ENCODE measurements around the gene SAPCD2.

The SAPCD2 gene

GRCh38 chr9:137082925-137083290, 12.6 kb upstream of the SAPCD2 start:
- TF ChIP-seq, protein P1, sequence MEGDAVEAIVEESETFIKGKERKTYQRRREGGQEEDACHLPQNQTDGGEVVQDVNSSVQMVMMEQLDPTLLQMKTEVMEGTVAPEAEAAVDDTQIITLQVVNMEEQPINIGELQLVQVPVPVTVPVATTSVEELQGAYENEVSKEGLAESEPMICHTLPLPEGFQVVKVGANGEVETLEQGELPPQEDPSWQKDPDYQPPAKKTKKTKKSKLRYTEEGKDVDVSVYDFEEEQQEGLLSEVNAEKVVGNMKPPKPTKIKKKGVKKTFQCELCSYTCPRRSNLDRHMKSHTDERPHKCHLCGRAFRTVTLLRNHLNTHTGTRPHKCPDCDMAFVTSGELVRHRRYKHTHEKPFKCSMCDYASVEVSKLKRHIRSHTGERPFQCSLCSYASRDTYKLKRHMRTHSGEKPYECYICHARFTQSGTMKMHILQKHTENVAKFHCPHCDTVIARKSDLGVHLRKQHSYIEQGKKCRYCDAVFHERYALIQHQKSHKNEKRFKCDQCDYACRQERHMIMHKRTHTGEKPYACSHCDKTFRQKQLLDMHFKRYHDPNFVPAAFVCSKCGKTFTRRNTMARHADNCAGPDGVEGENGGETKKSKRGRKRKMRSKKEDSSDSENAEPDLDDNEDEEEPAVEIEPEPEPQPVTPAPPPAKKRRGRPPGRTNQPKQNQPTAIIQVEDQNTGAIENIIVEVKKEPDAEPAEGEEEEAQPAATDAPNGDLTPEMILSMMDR (IDR thresholded peaks at IDR 0.05; ENCODE audit: low read depth, low read length, missing control alignments), result no peak
- no peak overlapping the region for H3K4me3 ChIP-seq (ENCODE audit: low read depth, low read length)
- peak overlapping the region; percentile 71 for H3K27ac ChIP-seq
- H3K27me3 ChIP-seq (replicated peaks), result no peaks in the 10 kb centered on the region
- DNase-seq, result no peak
- in situ Hi-C loops (cut with HindIII; ENCODE audit: low pct_ligation_motif_present, low sequenced_read_pairs), result no loop called here
- H3K36me3 ChIP-seq (replicated peaks), result no peaks in the 10 kb centered on the region

DNA sequence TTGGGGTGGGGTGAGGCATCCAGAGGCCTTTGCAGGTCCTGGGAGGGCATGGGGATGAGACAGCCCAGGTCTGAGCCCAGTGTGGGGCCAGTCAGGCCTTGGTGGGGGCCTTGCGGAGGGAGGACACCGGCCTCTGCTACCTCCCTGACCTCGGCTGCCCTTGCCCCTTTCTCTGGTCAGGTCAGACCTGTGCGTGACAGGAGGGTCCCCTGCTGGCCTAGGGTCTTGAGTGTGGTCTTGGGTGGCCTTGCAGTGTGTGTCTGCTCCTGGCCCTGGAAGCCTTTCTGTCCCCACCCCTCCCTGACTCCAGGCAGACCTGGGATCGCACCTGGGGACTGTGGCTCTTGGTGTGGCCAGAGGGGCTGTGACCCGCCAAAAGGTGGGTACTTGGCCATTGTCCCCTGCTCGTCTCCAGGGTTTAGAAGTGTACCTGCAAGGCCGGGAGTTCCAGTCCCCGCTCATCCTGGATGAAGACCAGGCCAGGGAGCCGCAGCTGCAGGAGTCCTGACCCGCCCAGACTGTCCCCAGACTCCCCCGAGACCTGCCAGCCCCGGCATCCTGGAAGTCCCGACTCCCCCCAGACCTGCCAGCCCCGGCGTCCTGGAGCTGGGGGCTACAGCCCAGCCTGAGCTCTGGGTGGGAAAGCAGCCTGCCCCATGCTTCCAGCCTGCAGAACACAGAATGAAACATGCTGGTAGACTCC, 12.0 kb upstream of the SAPCD2 start:
- H3K36me3 ChIP-seq (replicated peaks), result no peaks in the 10 kb centered on the region
- no peak for DNase-seq
- H3K4me3 ChIP-seq (ENCODE audit: low read depth, low read length), result no peak overlapping the region
- H3K27ac ChIP-seq, result no peak overlapping the region
- in situ Hi-C loops (cut with HindIII; ENCODE audit: low pct_ligation_motif_present, low sequenced_read_pairs), result no loop called here
- TF ChIP-seq, protein P1 (IDR thresholded peaks at IDR 0.05; ENCODE audit: low read depth, low read length, missing control alignments), result no peak
- H3K27me3 ChIP-seq (replicated peaks), result no peaks in the 10 kb centered on the region

DNA sequence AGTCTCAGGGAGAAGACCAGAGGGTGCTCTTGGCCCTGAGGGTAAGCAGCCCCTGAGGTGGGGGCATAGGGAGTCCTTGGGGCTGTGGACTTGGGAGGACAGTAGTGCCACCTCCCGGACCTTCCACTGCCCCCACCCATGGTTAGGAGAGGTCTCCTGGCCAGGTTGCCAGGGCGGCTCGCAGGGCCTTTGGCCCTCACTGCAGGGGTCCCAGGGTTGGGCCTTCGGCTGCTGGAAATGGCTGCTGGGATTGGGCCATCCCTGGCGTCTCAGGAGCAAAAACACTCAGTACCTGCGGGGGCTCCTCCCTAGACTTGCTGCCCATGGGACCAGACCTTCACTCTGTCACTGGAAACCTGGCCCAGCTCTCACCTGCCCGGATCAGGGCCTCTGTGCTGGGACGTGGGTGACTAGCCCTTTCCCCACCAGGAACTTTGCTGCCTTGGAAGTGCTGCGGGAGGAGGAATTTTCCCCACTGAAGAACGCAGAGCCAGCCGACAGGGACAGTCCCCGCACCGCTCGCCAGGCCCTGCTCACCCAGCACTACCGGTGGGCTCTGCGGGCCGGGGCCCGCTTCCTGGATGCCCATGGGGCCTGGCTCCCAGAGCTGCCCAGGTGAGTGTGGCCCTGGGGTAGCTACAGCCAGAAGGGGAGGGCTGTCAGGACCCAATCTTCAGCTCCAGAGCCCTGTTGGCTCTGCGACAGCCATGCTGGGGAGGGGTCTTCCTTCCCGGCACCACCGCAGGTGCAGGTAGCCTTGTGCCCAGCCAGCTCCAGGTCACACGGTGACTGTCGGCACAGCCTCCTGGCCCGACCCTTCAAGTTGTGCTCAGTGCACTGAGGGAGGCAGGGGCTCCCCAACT, 10.1 kb upstream of the SAPCD2 start:
- TF ChIP-seq, protein P1 (IDR thresholded peaks at IDR 0.05; ENCODE audit: low read depth, low read length, missing control alignments), result no peak
- in situ Hi-C loops (cut with HindIII; ENCODE audit: low pct_ligation_motif_present, low sequenced_read_pairs), result no loop called here
- H3K4me3 ChIP-seq (ENCODE audit: low read depth, low read length), result no peak overlapping the region
- no peaks in the 10 kb centered on the region for H3K27me3 ChIP-seq (replicated peaks)
- DNase-seq, result no peak
- no peaks in the 10 kb centered on the region for H3K36me3 ChIP-seq (replicated peaks)
- H3K27ac ChIP-seq, result no peak overlapping the region

DNA sequence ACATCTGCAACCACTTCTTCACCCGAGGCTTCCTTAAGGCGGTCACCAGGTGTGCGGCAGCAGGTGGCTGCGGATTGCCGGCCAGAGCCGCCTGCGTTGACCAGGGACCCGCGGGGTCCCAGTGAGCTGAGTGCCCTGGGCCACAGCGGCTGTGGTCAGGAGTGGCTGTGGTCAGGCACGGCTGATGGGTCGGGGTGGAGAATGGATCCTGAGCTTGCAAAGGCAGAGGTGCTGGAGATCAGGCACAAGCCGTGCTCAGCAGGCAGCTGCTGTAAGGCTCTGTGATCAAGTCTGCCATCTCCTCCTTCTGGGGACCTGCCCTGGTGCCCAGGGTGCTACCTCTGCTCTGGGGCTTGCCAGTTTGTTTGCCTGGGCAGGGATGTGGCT, 9.0 kb upstream of the SAPCD2 start:
- TF ChIP-seq, protein P1 (IDR thresholded peaks at IDR 0.05; ENCODE audit: low read depth, low read length, missing control alignments), result no peak
- Histone ChIP-seq H3K27me3 (replicated peaks) (no peaks in the 10 kb centered on the region), H3K27ac (no peak overlapping the region), H3K4me3 (ENCODE audit: low read depth, low read length) (no peak overlapping the region), H3K36me3 (replicated peaks) (no peaks in the 10 kb centered on the region)
- in situ Hi-C loops (cut with HindIII; ENCODE audit: low pct_ligation_motif_present, low sequenced_read_pairs), result no loop called here
- no peak for DNase-seq

- in situ Hi-C loops (cut with HindIII; ENCODE audit: low pct_ligation_motif_present, low sequenced_read_pairs), result no loop called here
- no peak for DNase-seq
- no peak overlapping the region for H3K27ac ChIP-seq
- peak overlapping the region; percentile 70 for H3K4me3 ChIP-seq (ENCODE audit: low read depth, low read length)
- H3K36me3 ChIP-seq (replicated peaks), result no peaks in the 10 kb centered on the region
- TF ChIP-seq, protein P1 (IDR thresholded peaks at IDR 0.05; ENCODE audit: low read depth, low read length, missing control alignments), result no peak
- no peaks in the 10 kb centered on the region for H3K27me3 ChIP-seq (replicated peaks)
Measured at GRCh38 chr9:137078701-137079400, 8.5 kb upstream of the SAPCD2 start.

Data from brain microvascular endothelial cell (primary cell).